Left cardiac atrium (tissue), 4 donors: Measurements from ENCODE around the gene IL20RA. TPM values are rescaled to one million over a fixed set of nuclear protein-coding genes. Genes with fewer than 3 reads are reported as not detected.
"Not testable (repeated sequence)": the region's sequence is repeated elsewhere in the genome, so short reads cannot be mapped to it uniquely, and the experiment has no call there.

Experiments
- ATAC-seq, 2 donors: fragments of 200-7000 bp; cut with Tn5 transposase; one replicate each; pipeline ENCODE4 v1.9.1; 2020; ENCODE audit warnings: mild to moderate bottlenecking in 2 of 2, moderate library complexity in 2 of 2
- DNase-seq: peaks from one replicate; pipeline ENCODE4 v3.0.0-alpha.2; 2020
- intact Hi-C, 2 donors: fragments of 100-400 bp; cut with DNase I; formaldehyde crosslinking; loops; one replicate each; pipeline versions ENCODE4 v1.14.1 to v1.15.1; 2022 to 2023
- total RNA-seq, 2 donors: library from RNA; stranded (reverse); fragmentation: NEBNext Ultra II Directional; extraction: Animal tissue kit (Norgen Biotek cat#: 25700); gene quantifications; one replicate each; pipeline ENCODE4 v1.2.1, GENCODE V29; 2021
- donor health status: DM: no; HTN: yes; CAD: no.
- donor health status: DM: no; HTN: yes; CAD: no; lungs with severe emphysema.
- donor health status: DM: yes; HTN: yes; CAD: no.
- donor health status: Dilated cardiomyopathy.

IL20RA gene
- total RNA-seq, 2 donors from 2014 or later: 1.0 to 3.5 TPM

DNA sequence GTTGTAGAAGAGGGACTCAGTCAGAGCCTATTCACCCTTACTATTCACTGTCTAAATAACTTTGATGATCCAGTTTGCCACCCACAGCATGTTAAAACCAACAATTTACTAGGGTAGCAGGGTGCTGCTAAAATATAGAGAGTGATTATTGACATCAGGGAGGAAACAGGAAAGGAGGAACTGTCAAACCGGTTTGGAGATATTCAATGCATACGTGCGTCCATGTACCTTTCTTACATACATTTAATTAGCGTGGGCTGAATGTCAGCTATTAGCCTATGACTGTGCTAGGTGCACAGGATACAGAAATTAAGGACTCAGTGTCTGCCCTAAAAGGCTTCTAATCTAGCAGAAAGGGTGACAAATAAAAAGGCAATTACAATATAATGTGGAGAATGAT, 57.2 kb downstream of the IL20RA start:
- ATAC-seq (no peak), DNase-seq (no peak)
- intact Hi-C loops: no loop called here

DNA sequence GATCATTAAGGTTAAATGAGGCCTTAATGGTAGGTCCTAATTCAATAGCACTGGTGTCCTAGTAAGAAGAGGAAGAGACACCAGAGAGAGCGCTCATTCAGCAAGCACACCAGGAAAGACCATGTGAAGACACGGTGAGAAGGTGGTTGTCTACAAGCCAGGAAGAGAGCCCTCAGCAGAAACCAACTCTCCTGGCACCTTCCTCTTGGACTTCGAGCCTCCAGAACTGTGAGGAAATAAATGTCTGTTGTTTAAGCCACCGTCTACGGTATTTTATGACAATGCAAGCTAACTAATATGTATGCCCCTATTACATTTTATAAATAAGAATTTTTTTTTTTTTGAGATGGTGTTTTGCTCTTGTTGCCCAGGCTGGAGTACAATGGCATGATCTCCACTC, 59.3 kb downstream of the IL20RA start:
- intact Hi-C loops: no loop called here
- ATAC-seq (no peak), DNase-seq (no peak)

DNA sequence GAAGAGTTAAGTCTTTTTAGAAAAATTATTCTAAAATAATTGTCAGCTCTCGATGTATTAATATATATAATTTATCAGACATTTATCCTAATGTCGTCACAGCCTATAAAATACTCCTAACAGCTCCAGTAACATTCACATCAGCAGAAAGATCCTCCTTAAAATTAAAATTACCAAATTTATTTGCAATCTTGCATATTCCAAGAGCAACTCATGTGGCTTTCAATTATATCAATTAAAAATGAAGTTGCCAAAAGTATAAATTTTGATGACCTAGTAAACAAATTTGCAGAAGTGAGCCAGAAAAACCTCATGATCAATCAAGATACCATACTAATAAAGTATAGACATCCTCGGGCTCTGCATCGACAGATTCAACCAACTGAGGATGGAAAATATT, 60.2 kb downstream of the IL20RA start:
- no peak for ATAC-seq
- no peak for DNase-seq
- intact Hi-C loops: no loop called here

DNA sequence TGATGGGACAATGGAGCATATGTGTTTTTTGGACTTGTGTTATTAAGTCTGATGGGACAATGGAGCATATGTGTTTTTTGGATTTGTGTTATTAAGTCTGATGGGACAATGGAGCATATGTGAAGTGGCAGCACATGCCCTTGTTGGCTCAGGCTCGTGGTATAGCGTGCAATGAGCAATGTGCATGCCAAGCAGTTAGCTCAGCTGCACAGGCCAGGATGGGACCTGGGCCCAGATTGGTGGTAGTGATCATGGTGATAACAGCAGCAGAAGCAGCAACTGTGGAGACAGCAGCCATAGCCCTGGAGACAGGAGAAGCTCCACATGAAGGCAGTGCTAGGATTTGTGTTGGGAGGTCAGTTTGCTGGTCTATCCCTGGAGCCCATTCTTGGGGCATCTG, 61.1 kb downstream of the IL20RA start:
- peak; percentile 18 to 50 for ATAC-seq
- no peak for DNase-seq
- intact Hi-C loops: no loop called here

DNA sequence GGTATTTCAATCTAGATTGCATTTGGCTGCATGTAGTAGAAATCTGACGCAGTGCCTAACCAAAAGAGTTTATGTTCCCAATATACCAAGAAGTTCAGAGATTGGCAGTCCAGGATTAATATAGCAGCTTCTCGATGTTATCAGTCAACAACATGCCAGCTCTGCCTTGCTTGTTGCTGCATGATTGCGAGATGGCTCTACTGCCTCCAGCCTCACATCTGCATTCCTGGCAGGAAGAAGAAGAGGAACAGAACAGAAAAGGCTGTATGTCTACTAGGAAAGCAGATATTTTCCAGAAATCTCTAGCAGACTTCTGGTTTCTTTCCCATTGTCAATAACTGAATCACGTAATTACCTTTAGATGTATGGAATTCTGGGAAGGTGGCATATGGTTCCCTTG, 61.8 kb downstream of the IL20RA start:
- ATAC-seq (no peak), DNase-seq (no peak)
- intact Hi-C loops: no loop called here

DNA sequence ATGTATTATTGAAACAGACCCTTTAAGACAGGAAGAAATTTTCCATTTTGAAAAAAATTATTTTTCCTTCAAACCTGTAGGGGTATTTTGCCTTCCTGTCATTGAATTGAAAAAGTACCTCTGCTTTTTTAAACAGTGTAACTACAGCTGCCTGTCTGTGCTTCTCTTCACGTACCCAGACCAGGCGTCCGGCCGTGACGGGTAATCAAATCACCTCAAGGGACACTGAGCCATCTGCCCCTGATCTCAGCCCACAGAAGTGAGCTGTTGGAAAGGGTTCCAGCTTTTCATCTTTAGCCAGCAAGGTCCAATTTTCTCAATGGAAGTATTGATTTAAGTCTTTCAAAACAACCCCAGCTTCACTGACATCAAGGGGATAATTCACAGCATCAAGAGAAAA, 64.7 kb downstream of the IL20RA start:
- DNase-seq (no peak), ATAC-seq (no peak)
- intact Hi-C loops: no loop called here

DNA sequence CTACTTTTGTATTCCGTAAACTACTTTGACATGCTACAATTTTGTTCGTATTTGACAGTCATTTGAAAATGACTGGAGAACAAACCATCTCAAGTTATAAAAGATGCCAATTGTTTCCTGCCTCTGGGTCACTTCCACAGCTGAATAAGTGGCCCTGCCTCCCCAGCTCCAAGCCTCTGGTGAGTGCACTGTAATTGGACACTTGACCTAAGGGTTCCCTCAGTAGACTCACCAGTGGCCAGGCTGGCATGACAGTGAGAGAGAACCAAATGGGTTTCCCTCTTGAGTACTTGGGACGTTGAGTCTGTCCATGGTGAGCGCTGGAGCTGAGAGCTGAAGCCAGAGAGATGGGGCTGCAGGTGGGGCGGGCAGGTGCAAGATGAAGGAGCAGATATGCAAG, 65.6 kb downstream of the IL20RA start:
- ATAC-seq: no peak
- DNase-seq: no peak
- intact Hi-C loops: no loop called here

DNA sequence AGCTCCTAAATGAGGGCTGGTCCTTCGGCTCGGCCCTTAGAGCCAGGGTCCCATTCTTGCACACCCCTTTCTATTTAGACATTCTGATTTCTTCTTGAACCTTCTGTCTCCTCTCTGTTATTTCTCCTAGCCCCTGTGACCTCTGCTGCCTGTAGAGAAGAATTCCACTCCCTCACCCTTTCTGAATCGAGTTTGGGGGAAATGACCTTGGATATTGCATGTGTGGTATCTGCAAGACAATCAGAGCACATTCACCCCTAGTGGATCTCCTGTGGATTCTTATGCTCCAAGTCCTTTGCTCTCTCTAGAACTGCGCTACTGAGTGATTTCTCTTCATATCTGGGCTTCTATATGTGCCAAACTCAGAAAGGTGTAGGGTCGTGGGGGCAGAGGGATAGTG, 67.7 kb downstream of the IL20RA start:
- ATAC-seq: no peak
- intact Hi-C loops: no loop called here
- no peak for DNase-seq

DNA sequence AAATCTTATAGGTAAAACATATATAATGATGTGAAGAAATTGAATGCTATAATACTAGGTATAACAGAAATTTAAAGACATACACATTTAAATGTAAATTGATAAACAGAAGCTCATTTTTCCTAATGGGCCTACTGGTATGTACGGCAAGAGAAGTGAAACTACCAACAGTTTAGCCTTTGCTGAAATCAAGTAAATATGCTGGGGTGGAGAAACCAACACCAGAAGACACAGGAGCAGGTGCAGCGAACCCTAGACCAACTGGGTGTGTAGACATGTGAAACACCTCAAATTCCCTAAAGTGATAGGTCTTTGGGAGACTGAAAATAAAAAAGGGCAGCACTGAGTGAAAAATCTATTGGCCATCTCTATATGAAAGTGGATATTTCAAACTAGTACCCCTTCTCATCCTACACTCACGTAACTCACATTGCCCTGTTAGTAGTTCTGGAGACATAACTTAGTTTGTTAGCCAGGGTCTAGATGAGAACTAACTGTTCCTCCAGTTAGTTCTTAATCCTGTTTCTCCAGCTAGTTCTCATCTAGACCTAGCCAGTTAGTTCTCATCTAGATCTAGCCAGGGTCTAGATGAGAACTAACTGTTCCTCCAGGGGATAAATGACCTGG, 69.6 kb downstream of the IL20RA start:
- DNase-seq (no peak), ATAC-seq (no peak)
- intact Hi-C loops: no loop called here

DNA sequence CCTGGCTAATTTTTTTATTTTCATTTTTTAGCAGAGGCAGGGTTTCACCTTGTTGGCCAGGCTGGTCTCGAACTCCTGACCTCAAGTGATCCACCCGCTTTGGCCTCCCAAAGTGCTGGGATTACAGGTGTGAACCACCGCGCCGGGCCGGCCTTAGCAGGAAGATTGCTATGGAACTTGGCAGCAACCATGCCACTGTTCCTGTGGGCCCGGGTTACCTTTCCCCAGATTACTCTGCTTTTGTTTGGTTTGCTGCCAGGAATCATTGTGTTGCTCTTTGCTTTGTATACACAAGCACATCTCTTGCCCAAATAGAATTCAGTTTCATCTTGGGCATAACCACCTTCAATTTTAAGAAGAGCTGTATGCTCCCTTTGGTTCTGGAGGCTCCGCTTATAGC, 71.0 kb downstream of the IL20RA start:
- ATAC-seq, intact Hi-C loops, DNase-seq: not testable (repeated sequence)

DNA sequence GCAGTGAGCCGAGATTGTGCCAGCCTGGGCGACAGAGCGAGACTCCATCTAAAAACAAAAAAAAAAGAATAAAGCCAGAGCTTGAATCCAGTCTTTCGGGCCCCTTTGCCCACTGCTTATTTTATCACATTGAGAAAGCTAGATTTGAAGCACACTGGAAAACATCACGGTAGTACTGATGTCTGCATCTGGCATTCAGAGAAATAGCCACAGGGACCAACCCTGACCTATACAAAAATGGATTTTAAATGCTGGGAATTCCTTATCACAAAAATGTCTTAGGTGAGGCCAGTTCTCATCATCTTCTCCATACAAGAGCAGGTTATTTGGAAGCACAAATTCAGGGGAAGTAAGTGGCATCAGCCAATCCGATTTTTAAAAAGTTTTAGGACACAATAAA, 73.2 kb downstream of the IL20RA start:
- intact Hi-C loops: no loop called here
- DNase-seq (no peak), ATAC-seq (no peak)

DNA sequence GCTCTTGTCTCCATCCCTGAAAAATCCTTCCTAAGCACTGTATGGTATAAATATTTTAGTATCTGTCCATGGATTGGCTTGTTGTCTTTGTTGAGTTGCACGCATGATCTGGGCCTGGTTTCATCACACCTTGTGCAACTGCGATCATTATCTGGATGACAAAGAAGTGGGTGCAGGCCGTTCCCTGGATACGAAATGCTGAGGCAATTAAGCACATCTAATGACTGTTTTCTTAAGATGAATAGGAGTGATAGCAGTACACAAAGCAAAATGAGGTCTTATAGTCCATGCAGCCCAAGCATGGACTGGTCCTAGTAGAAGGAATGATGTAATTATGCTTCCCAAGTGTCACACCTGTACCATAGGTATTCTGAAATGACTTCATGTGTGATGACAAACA, 74.8 kb downstream of the IL20RA start:
- DNase-seq: no peak
- ATAC-seq: no peak
- intact Hi-C loops: loop anchor here in 1 of 2 donors (5.0 to 10.0 kb wide), 2 partner anchors 37 to 675 kb away; no protein-coding TSS in a partner anchor

DNA sequence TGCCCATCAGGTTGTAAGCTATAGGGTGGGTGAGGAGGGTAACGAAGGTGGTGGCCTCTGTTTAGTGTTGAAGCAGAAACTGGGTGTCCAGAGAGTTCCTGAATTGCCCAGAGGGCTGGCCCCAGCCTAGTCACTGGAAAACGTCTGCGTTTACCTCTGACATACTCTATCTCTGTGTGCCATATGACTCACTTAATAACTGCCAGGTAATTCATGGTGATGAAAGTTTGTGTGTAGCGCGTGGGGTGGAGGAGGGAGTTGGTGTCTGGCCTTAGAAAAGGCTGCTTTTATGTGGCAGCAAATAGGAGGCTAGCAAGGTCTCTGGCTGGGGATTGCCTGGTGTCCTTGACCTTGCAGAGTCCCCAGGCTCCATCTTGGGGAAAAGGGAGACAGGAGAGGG, 75.3 kb downstream of the IL20RA start:
- DNase-seq (no peak), ATAC-seq (peak in 1 of 2 donors; percentile 44)
- intact Hi-C loops: loop anchor here in 1 of 2 donors (5.0 to 10.0 kb wide), 2 partner anchors 38 to 675 kb away; no protein-coding TSS in a partner anchor

DNA sequence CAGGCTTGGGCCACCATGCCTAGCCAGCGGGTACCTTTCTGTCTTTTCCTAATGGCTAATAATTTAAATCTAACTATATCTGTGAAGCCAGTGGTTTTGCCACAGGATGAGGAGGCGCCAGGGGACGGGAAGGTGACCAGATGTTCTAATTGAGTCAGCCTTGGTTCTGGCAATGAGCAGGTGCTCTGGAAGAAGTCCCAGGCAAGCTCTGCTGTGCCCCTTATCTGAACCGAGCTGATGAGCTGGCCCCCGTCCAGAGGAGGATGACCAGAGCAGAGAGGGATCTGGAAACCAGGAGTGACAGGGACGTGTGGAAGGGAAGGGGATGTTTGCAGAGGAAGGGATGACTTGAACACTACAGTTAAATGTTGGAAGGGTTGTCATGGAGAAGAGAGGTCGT, 75.9 kb downstream of the IL20RA start:
- DNase-seq (peak; percentile 53), ATAC-seq (peak; percentile 81 to 82)
- intact Hi-C loops: loop anchor here in 1 of 2 donors (5.0 to 10.0 kb wide), 2 partner anchors 38 to 676 kb away; no protein-coding TSS in a partner anchor

DNA sequence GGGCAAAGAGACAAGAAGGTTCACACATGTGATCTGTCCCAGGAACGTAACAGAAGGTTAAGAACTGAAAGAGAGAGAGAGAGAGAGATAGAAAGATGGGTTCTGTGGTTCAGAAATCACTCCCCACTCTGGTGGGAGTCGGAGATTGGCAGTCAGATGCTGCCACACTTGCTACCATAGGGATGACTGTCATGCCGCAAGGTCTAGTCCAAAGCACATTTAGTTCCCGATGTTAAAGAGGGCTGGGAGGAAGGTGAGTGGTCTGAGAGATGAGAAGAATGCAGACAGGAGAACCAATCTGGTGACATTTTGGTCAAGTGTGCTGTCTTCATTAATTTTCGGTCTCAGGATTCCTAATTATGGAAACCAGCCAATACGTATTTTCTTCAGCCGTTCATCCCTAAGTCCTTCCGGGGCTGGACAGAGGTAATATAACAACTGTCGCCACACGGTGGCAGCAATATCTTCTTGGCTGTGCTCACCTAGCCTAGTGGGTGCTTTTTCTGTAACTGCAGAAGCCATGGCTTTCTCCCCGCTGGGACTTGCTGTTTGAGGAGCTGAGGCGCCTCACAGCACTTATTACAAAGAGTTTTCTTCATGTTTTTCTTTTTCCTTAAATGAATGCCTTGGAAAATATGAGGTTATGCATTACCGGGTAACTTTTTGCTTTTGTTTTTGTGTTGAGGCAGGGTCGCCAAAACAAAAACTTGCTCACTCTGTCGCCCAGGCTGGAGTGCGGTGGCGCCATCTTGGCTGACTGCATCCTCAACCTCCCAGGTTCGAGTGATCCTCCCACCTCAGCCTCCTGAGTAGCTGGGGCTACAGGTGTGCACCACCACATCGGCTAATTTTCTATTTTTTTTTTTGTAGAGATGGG, 76.7 kb downstream of the IL20RA start:
- peak; percentile 66 for DNase-seq
- ATAC-seq: peak; percentile 70 to 85
- intact Hi-C loops: loop anchor here in 1 of 2 donors (5.0 to 10.0 kb wide), 2 partner anchors 39 to 677 kb away; no protein-coding TSS in a partner anchor

DNA sequence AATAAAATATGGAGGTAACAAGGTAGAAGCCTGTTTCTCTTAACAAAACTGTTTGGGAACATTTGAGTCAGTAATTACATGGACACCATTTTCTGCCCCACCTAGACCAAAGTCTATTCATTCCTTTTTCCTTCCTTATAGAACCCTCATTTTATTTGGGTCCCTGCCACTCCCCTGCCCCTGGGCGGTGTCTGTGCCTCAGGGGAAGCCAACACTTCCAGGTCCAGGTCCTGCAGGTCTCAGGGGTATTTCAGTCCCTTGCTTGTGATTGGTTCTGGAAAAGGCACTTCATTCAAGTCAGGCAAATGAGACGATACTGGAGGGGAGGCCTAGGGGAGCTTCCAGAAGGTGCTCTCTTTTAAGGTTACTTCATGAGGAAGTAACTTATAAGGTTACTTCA, 80.4 kb downstream of the IL20RA start:
- intact Hi-C loops: loop anchor here in 1 of 2 donors (10.0 kb wide), 1 partner anchor 680 kb away; no protein-coding TSS in a partner anchor
- no peak for ATAC-seq
- no peak for DNase-seq

DNA sequence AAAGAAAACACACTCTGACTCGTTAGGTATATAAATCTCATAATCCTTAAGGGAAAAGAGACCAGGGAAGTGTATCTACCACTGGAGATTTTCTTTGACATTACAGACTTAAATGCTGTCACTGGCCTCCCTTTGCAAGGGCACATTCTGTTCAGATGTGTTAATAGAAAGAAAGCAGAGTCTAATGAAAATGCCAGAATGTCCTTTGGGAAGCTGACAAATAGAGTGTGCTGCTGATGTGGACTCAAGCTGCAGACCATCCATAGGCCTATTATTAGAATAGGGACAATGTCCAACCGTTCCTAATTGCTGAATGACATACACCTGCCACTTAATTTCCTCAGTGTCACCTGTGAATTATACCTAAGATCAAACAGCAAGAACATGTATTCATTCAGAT, 81.5 kb downstream of the IL20RA start:
- intact Hi-C loops: loop anchor here in 1 of 2 donors (10.0 kb wide), 1 partner anchor 682 kb away; no protein-coding TSS in a partner anchor
- DNase-seq: no peak
- ATAC-seq: peak; percentile 67 to 72

DNA sequence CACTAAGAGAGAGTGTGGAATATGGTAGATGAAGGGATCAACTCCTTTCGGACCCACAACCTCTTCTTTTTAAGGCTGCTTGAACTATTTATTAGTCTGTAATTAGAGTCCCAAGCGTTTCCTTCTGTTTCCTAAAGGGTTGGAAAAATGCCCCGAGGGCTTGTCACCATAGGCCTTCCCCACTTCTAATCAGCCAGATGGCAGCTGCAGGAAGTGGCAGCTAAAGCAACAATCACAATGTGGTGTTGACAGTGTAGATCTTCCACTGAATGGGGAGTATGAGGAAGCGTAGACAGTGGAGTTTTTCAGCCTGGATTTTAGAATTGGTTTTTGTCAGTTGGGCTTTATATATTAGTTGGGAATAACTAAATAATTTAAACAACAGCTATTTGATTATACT, 82.1 kb downstream of the IL20RA start:
- DNase-seq (peak; percentile 32), ATAC-seq (peak; percentile 93)
- intact Hi-C loops: loop anchor here in 1 of 2 donors (10.0 kb wide), 1 partner anchor 682 kb away; no protein-coding TSS in a partner anchor

DNA sequence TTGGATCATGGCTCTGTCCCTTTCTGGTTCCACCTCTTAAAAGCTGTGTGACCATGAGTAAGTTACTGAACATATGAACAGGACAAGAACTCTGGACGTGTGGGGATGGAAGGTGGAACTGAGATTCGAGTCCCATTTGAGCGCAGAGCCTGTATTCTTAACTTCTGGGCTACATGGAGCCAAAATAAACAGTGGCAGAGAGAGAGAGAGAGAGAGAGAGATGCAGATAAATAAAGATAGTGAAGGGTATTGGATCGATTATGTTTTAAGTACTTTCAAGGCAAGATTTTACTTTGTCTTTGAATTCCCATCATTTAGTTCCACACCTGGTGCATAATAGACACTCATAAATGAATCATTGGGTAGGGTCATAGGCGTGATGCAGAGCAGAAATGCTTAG, 82.9 kb downstream of the IL20RA start:
- ATAC-seq (no peak), DNase-seq (no peak)
- intact Hi-C loops: loop anchor here in 1 of 2 donors (10.0 kb wide), 1 partner anchor 683 kb away; no protein-coding TSS in a partner anchor

DNA sequence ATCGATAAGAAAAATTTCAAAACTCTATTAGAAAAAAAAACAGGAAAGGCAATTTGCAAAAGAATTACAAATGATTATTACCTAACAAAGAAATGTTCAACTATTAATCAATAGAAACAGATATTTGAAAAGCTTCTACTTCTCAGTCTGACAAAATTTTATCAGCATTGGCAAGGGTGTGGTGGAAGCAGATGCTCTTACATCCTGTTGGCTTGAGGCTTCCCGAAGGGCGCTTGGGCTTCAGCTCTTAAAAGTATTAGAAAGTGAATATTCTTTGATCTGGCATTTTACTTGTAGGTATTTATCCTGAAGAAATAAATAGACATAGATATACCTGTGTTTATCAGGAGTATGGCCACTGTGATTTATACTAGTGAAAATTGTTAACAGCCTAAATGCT, 84.0 kb downstream of the IL20RA start:
- no peak for ATAC-seq
- intact Hi-C loops: loop anchor here in 1 of 2 donors (10.0 kb wide), 1 partner anchor 684 kb away; no protein-coding TSS in a partner anchor

More for the DNA sequence above, 84.0 kb downstream of the IL20RA start:
- no peak for DNase-seq
